GM23248 (cell line): ENCODE results near the gene CLEC16A. TPM values are rescaled to one million over a fixed set of nuclear protein-coding genes. Genes with fewer than 3 reads are reported as not detected.

Source experiments
- DNase-seq: peaks from one replicate; pipeline ENCODE4 v3.0.0-alpha.2; 2015
- H2AFZ ChIP-seq: fragments of 200-600 bp; sonication (generic); 2 replicates; pipeline ENCODE4 v1.6.1; 2016; ENCODE audit warnings: antibody characterized with exemption
- H3F3A ChIP-seq: fragments of 200-600 bp; sonication (generic); 2 replicates; pipeline ENCODE4 v1.6.1; 2016; ENCODE audit warnings: mild to moderate bottlenecking, antibody characterized with exemption, mixed run types; ENCODE audit not compliant: insufficient read depth
- H3K27ac ChIP-seq: fragments of 200-600 bp; sonication (generic); 2 replicates; pipeline ENCODE4 v1.5.1; 2016; ENCODE audit warnings: mild to moderate bottlenecking
- H3K27me3 ChIP-seq: fragments of 200-600 bp; sonication (generic); replicated peaks from 2 replicates; pipeline ENCODE4 v1.6.1; 2016; ENCODE audit warnings: mild to moderate bottlenecking; ENCODE audit not compliant: insufficient read depth
- H3K36me3 ChIP-seq: fragments of 200-600 bp; sonication (generic); 2 replicates; pipeline ENCODE4 v1.6.1; 2016; ENCODE audit warnings: low read depth, mild to moderate bottlenecking
- H3K4me1 ChIP-seq: fragments of 200-600 bp; sonication (generic); 2 replicates; pipeline ENCODE4 v1.6.1; 2016; ENCODE audit warnings: mild to moderate bottlenecking; ENCODE audit not compliant: insufficient read depth
- H3K4me2 ChIP-seq: fragments of 200-600 bp; sonication (generic); one replicate; pipeline ENCODE4 v1.6.1; 2016; ENCODE audit warnings: mild to moderate bottlenecking; ENCODE audit not compliant: unreplicated experiment
- H3K4me3 ChIP-seq: fragments of 200-600 bp; sonication (generic); 2 replicates; pipeline ENCODE4 v1.5.1; 2016; ENCODE audit warnings: mild to moderate bottlenecking
- H3K79me2 ChIP-seq: fragments of 200-600 bp; sonication (generic); 2 replicates; pipeline ENCODE4 v1.6.1; 2016; ENCODE audit warnings: mild to moderate bottlenecking; ENCODE audit not compliant: insufficient read depth
- H3K9ac ChIP-seq: fragments of 200-600 bp; sonication (generic); 2 replicates; pipeline ENCODE4 v1.6.1; 2016; ENCODE audit warnings: mild to moderate bottlenecking
- H3K9me2 ChIP-seq: fragments of 200-600 bp; sonication (generic); 2 replicates; pipeline ENCODE4 v1.6.1; 2016; ENCODE audit warnings: mixed run types, mild to moderate bottlenecking, moderate library complexity; ENCODE audit not compliant: insufficient read depth
- H3K9me3 ChIP-seq: fragments of 200-600 bp; sonication (generic); one replicate; pipeline ENCODE4 v1.6.1; 2017; ENCODE audit warnings: low read depth
- H4K20me1 ChIP-seq: fragments of 200-600 bp; sonication (generic); 2 replicates; pipeline ENCODE4 v1.6.0; 2016; ENCODE audit not compliant: insufficient read depth
- EZH2 ChIP-seq: fragments of 200-600 bp; sonication (generic); IDR thresholded peaks from 2 replicates; pipeline ENCODE4 v1.6.1; 2018; ENCODE audit warnings: antibody characterized with exemption, mild to moderate bottlenecking; ENCODE audit not compliant: insufficient read depth, poor library complexity, severe bottlenecking
- EZH2phosphoT487 ChIP-seq: fragments of 200-600 bp; sonication (generic); IDR thresholded peaks from 2 replicates; pipeline ENCODE4 v1.6.1; 2018; ENCODE audit warnings: antibody characterized with exemption, moderate library complexity, mild to moderate bottlenecking, low read depth; ENCODE audit not compliant: insufficient read depth
- WGBS, 2 experiments: methylation state at CpG; one replicate each; pipeline ENCODE4 v1.1.6; 2015 to 2017; ENCODE audit warnings: low lambda C conversion rate in 2 of 2, low coverage in 1 of 2; ENCODE audit errors: missing lambda C conversion rate in 2 of 2; 5-methylcytosine and 5-hydroxymethylcytosine counted together
- in situ Hi-C: fragments of 300-500 bp; cut with MboI; formaldehyde crosslinking; loops from 2 replicates; pipeline ENCODE4 v1.15.0; 2020
- polyA plus RNA-seq: library from polyadenylated mRNA; unstranded; fragments of >200 nt; fragmentation: Nextera tagmentation; extraction: Ambion mirVana; gene quantifications from 2 replicates; pipeline ENCODE4 v1.2.1, GENCODE V29; 2016
- total RNA-seq: library from RNA; depleted of rRNA; stranded (reverse); fragments of >200 nt; shearing (Covaris generic); gene quantifications from 2 replicates; pipeline ENCODE4 v1.2.3, GENCODE V29; 2014

Gene CLEC16A
- total and polyA plus RNA-seq, 2 experiments from 2014 or later: 13.2 to 21.4 TPM

DNA sequence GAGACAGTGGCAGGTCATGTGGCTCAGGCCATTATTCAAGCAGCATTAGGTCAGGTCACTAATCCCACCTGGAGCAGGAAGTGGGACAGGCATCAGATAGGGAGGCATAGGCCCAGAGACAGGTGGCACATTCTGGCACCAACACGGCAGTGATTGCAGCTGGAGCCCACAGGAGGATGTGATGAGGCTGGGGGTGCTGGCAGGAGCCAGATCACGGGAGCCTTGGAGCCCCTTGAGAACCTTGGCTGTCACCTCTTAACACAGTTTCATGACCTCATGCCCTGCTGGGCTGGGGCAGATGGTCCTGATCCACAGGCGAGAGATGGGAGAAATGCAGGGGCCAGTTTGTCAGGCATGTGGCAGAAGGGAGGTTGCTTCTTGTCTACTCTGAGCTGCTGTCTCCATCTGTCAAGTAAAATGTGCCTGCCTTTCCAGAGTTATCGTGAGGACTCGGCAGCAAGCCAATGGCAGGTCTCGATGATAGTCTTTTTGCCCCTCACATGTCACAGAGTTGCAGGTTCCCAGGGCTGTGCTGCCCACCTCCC, 109.6 kb downstream of the CLEC16A start:
- no peak for DNase-seq
- in situ Hi-C loops: no loop called here
- Histone ChIP-seq H3K36me3 (no peaks in the 10 kb centered on the region), H3K27me3 (no peaks in the 10 kb centered on the region), H3K9me3 (no peaks in the 10 kb centered on the region), H3K4me1 (peaks cover 7% of the 10 kb centered on the region; the same call in 1 of the 2 replicates), H3K4me3 (no peak overlapping the region), H3K9me2 (no peaks in the 10 kb centered on the region), H2AFZ (no peak overlapping the region), H3K27ac (no peak overlapping the region), H4K20me1 (no peaks in the 10 kb centered on the region), H3F3A (no peaks in the 10 kb centered on the region), H3K79me2 (no peaks in the 10 kb centered on the region), H3K4me2 (no peak overlapping the region), H3K9ac (no peak overlapping the region)
- WGBS, 2 experiments: 97 to 100% methylated on average over 6 of the region's 6 CpGs
- no peak for TF ChIP-seq EZH2
- no peak for TF ChIP-seq EZH2phosphoT487

DNA sequence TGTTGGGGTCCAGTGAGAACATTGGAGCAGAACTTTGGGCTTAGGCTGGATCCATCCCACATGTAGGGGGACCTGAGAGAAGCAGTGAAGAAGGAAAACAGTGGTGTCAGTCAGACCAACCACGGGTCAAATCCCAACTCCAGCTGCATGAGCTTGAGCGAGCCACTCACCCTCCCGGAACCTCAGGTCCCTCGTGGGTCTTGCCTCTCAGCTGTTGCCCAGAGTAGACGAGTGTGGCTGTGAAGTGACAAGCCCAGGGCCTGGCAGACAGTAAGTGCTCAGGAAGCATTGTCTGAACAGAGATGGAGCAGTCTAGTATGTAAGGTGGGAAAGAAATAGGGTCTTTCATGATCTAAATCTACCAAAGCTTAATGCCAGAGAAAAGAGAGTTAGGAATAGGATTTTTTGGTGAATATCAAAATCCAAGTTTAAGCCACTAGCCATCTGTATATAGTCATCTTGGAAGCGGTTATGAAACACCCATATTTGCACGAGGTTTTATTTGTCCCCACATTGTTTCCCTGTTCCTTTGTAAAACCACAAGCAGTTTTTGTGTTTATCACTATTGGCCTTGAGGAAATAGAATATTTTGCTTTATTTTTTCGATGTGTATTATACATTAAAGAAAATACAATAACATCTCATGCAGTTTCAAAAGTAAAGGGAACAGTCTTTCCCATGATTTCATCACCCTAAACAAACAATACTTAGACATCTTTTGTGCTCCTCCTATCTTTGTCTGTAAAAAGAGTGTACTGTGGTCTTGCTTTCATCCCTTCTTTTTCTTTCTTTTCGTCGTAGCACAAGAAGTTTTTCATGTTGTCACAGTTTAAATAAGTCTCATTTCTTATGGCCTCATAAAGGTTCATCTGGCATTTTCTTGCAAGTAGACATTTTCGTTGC, 112.0 kb downstream of the CLEC16A start:
- H3K9me3 ChIP-seq: no peaks in the 10 kb centered on the region
- DNase-seq: no peak
- no peaks in the 10 kb centered on the region for H3K4me1 ChIP-seq
- H3K36me3 ChIP-seq: no peaks in the 10 kb centered on the region
- H4K20me1 ChIP-seq: no peaks in the 10 kb centered on the region
- WGBS, 2 experiments: 92 to 95% methylated on average over 11 of the region's 11 CpGs
- no peak overlapping the region for H3K4me3 ChIP-seq
- TF ChIP-seq EZH2 (no peak), EZH2phosphoT487 (no peak)
- H3K79me2 ChIP-seq: no peaks in the 10 kb centered on the region
- no peak overlapping the region for H3K27ac ChIP-seq
- in situ Hi-C loops: no loop called here
- H3K27me3 ChIP-seq: no peaks in the 10 kb centered on the region
- no peak overlapping the region for H3K4me2 ChIP-seq
- no peaks in the 10 kb centered on the region for H3K9me2 ChIP-seq
- H2AFZ ChIP-seq: no peak overlapping the region
- no peaks in the 10 kb centered on the region for H3F3A ChIP-seq
- H3K9ac ChIP-seq: no peak overlapping the region

DNA sequence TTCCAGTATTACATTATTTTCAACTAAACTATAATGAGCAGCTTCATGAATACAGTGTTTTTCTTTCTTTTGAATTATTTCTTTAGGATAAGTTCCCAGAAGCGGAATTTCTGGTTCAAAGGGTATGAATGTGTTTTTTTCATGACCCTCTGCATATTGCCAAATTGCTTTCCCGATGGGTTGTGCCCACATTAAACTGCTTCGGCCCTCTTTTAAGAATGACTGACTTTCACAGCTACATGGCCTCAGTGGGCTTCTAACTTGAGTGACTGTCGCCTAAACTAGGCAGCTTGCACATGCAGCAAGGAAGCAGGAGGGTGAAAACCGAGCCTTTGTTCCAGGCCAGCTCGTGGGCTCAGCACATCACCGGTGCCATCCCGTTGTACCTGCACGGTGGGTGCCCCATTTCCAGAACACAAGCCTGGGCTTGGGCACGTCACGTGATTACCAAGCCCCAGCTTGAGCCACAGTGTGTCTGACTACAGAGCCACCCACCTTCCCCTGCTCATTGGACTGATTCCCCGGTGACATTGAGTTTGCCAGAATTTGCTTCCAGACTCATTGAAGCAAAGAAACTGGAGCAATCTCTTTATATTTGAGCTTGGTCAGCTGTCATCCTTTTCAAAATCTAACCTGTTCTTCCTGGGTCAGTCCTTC, 112.8 kb downstream of the CLEC16A start:
- H4K20me1 ChIP-seq: no peaks in the 10 kb centered on the region
- no peak overlapping the region for H3K4me3 ChIP-seq
- TF ChIP-seq EZH2 (no peak), EZH2phosphoT487 (no peak)
- H3K9me3 ChIP-seq: no peaks in the 10 kb centered on the region
- no peaks in the 10 kb centered on the region for H3K36me3 ChIP-seq
- in situ Hi-C loops: no loop called here
- 97 to 99% methylated on average over 12 of the region's 12 CpGs for WGBS, 2 experiments
- H3F3A ChIP-seq: no peaks in the 10 kb centered on the region
- H3K27ac ChIP-seq: no peak overlapping the region
- no peaks in the 10 kb centered on the region for H3K9me2 ChIP-seq
- no peaks in the 10 kb centered on the region for H3K4me1 ChIP-seq
- no peak overlapping the region for H3K4me2 ChIP-seq
- no peak for DNase-seq
- H3K9ac ChIP-seq: no peak overlapping the region
- no peak overlapping the region for H2AFZ ChIP-seq
- H3K79me2 ChIP-seq: no peaks in the 10 kb centered on the region
- no peaks in the 10 kb centered on the region for H3K27me3 ChIP-seq

DNA sequence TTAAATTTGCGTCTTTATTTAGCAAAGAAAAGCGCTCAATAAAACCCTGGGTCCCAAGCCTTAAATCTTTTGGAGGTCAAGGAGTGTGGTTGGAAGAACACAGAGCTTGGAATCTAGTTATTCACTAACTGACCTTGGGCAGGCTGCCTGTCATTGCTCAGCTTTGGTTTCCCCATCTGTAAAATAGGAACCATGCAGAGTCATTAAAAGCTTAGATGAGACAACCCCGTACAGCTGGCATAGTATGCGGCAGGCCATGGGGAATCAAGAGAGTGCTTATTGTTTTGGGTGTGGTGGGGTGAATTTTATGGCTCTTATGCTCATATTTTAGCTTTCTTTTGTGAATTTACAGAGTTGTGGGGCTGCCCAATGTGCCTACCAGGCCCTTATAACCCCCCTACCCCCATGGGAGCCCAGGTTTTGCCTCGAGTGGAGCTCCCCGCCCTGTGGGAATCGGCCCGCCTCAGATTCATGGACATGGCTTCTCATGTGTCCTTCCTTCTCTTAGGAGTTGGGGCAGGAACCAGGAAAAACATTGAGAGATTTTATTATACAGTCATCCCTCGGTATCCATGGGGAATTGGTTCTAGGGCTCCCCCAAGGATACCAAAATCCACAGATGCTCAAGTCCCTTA, 113.5 kb downstream of the CLEC16A start:
- no peaks in the 10 kb centered on the region for H3K9me2 ChIP-seq
- no peak overlapping the region for H3K4me2 ChIP-seq
- WGBS, 2 experiments: 92 to 97% methylated on average over 9 of the region's 9 CpGs
- in situ Hi-C loops: no loop called here
- TF ChIP-seq EZH2phosphoT487: no peak
- TF ChIP-seq EZH2: no peak
- no peaks in the 10 kb centered on the region for H3K36me3 ChIP-seq
- no peaks in the 10 kb centered on the region for H4K20me1 ChIP-seq
- DNase-seq: no peak
- H3K4me3 ChIP-seq: no peak overlapping the region
- no peaks in the 10 kb centered on the region for H3K4me1 ChIP-seq
- H3K27me3 ChIP-seq: no peaks in the 10 kb centered on the region
- H3K79me2 ChIP-seq: no peaks in the 10 kb centered on the region
- H3F3A ChIP-seq: no peaks in the 10 kb centered on the region
- H3K27ac ChIP-seq: no peak overlapping the region
- no peak overlapping the region for H3K9ac ChIP-seq
- no peaks in the 10 kb centered on the region for H3K9me3 ChIP-seq
- no peak overlapping the region for H2AFZ ChIP-seq
